Measurements from ENCODE around the gene TMEM231. TPM values are rescaled to one million over a fixed set of nuclear protein-coding genes. Genes with fewer than 3 reads are reported as not detected.
"Not testable (repeated sequence)": the region's sequence is repeated elsewhere in the genome, so short reads cannot be mapped to it uniquely, and the experiment has no call there.

TMEM231 gene
- total and polyA plus RNA-seq, 8 donors: 8.2 to 25.8 (median 22.6) TPM

- intact Hi-C loops (cut with DNase I): no loop called here
- no peaks in the 10 kb centered on the region for H3K27me3 ChIP-seq
- H3K27ac ChIP-seq: peak overlapping the region in 1 of 2 donors; percentile 30
- DNase-seq (no peak), ATAC-seq (no peak)
- no peak overlapping the region for H3K4me3 ChIP-seq
- no peak for TF ChIP-seq CTCF (IDR thresholded peaks at IDR 0.05)
- H3K36me3 ChIP-seq: peaks cover 0 to 34% of the 10 kb centered on the region in 2 donors
- H3K4me1 ChIP-seq: no peaks in the 10 kb centered on the region
- no peaks in the 10 kb centered on the region for H3K9me3 ChIP-seq
These were observed 38.1 kb upstream of the TMEM231 start for GRCh38 chr16:75593825-75594820.

GRCh38 chr16:75593308-75593707 lies 37.3 kb upstream of the TMEM231 start:
- no peaks in the 10 kb centered on the region for H3K9me3 ChIP-seq
- H3K4me3 ChIP-seq: no peak overlapping the region
- DNase-seq (no peak), ATAC-seq (no peak)
- H3K27ac ChIP-seq: no peak overlapping the region
- no peaks in the 10 kb centered on the region for H3K4me1 ChIP-seq
- no peak for TF ChIP-seq CTCF (IDR thresholded peaks at IDR 0.05)
- peaks cover 0 to 26% of the 10 kb centered on the region in 2 donors for H3K36me3 ChIP-seq
- no peaks in the 10 kb centered on the region for H3K27me3 ChIP-seq
- intact Hi-C loops (cut with DNase I): no loop called here

GRCh38 chr16:75591927-75592326 lies 35.9 kb upstream of the TMEM231 start:
- H3K4me1 ChIP-seq; intact Hi-C loops (cut with DNase I); H3K4me3 ChIP-seq; DNase-seq; ATAC-seq; H3K27me3 ChIP-seq; H3K9me3 ChIP-seq: not testable (repeated sequence)
- H3K27ac ChIP-seq: peak overlapping the region in 1 of 2 donors; percentile 19
- peaks cover 0 to 20% of the 10 kb centered on the region in 2 donors for H3K36me3 ChIP-seq

GRCh38 chr16:75590920-75591843 lies 35.1 kb upstream of the TMEM231 start:
- intact Hi-C loops (cut with DNase I): no loop called here
- H3K27me3 ChIP-seq: no peaks in the 10 kb centered on the region
- peak; percentile 85 for ATAC-seq

More at GRCh38 chr16:75590920-75591843, 35.1 kb upstream of the TMEM231 start:
- peak overlapping the region; percentile 1 to 69 for H3K27ac ChIP-seq
- no peak overlapping the region for H3K4me3 ChIP-seq
- peak in 3 of 4 donors; percentile 57 to 90 (median 81) for DNase-seq
- no peak for TF ChIP-seq CTCF (IDR thresholded peaks at IDR 0.05)
- H3K9me3 ChIP-seq: no peaks in the 10 kb centered on the region
- H3K36me3 ChIP-seq: peaks cover 0 to 21% of the 10 kb centered on the region in 2 donors
- no peaks in the 10 kb centered on the region for H3K4me1 ChIP-seq
